ENCODE results near the gene MECP2. TPM values are rescaled to one million over a fixed set of nuclear protein-coding genes. Genes with fewer than 3 reads are reported as not detected.

MECP2 gene
- total RNA-seq, 1 experiment from 2014 or later = 69.9 TPM

DNA sequence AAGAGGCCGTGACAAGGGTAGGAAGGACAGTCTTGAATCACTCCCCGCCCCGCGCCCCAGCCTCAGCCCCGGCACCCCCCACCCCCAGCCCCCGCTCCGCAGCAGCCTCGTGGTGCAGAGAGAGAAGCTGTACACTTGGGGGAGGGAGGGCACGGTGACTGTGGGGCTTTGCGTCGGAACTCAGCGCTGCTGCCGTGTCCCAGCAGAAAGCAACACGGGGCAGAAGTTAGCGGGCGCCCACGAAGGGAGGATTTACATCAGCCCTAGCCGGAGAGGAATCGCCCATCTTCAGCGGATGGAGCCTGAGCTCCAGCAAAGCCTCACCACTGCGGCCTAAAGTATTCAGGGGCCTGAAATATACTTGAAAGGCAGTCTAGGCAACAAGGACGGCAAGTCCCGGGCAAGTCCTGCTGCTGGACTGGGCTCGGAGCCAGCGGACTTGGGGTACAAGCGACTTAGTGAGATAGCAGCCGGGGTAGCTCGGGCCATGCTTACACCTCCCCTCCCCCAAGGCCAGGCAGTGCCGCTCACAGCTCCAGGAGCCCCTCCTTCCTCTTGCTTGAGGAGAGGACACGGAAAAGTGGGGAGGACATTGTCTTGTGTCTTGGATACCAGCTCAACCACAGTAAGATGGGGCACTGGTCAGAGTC, 28.0 kb upstream of the MECP2 start:
- intact Hi-C loops (cut with micrococcal nuclease; ENCODE audit: unreplicated experiment) = no loop called here
- no TSS peak for BruUV-seq (replicated peaks)
- no peaks in the 10 kb centered on the region for H3K27me3 Mint-ChIP-seq (ENCODE audit: unreplicated experiment)
- no peaks in the 10 kb centered on the region for H3K9me3 Mint-ChIP-seq (ENCODE audit: low read depth, unreplicated experiment)
- CTCF ChIA-PET = no interaction called here
- DNase-seq = no peak
- H3K4me1 Mint-ChIP-seq (ENCODE audit: low read depth, unreplicated experiment) = peaks cover 28% of the 10 kb centered on the region
- H3K27ac Mint-ChIP-seq (ENCODE audit: unreplicated experiment) = no peak overlapping the region
- peaks cover 18% of the 10 kb centered on the region for H3K36me3 Mint-ChIP-seq (ENCODE audit: insufficient read depth, unreplicated experiment)
- TF ChIP-seq, protein P1, sequence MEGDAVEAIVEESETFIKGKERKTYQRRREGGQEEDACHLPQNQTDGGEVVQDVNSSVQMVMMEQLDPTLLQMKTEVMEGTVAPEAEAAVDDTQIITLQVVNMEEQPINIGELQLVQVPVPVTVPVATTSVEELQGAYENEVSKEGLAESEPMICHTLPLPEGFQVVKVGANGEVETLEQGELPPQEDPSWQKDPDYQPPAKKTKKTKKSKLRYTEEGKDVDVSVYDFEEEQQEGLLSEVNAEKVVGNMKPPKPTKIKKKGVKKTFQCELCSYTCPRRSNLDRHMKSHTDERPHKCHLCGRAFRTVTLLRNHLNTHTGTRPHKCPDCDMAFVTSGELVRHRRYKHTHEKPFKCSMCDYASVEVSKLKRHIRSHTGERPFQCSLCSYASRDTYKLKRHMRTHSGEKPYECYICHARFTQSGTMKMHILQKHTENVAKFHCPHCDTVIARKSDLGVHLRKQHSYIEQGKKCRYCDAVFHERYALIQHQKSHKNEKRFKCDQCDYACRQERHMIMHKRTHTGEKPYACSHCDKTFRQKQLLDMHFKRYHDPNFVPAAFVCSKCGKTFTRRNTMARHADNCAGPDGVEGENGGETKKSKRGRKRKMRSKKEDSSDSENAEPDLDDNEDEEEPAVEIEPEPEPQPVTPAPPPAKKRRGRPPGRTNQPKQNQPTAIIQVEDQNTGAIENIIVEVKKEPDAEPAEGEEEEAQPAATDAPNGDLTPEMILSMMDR (IDR thresholded peaks at IDR 0.05; ENCODE audit: unreplicated experiment) = no peak
- no peak overlapping the region for H3K4me3 Mint-ChIP-seq (ENCODE audit: low read depth, unreplicated experiment)

DNA sequence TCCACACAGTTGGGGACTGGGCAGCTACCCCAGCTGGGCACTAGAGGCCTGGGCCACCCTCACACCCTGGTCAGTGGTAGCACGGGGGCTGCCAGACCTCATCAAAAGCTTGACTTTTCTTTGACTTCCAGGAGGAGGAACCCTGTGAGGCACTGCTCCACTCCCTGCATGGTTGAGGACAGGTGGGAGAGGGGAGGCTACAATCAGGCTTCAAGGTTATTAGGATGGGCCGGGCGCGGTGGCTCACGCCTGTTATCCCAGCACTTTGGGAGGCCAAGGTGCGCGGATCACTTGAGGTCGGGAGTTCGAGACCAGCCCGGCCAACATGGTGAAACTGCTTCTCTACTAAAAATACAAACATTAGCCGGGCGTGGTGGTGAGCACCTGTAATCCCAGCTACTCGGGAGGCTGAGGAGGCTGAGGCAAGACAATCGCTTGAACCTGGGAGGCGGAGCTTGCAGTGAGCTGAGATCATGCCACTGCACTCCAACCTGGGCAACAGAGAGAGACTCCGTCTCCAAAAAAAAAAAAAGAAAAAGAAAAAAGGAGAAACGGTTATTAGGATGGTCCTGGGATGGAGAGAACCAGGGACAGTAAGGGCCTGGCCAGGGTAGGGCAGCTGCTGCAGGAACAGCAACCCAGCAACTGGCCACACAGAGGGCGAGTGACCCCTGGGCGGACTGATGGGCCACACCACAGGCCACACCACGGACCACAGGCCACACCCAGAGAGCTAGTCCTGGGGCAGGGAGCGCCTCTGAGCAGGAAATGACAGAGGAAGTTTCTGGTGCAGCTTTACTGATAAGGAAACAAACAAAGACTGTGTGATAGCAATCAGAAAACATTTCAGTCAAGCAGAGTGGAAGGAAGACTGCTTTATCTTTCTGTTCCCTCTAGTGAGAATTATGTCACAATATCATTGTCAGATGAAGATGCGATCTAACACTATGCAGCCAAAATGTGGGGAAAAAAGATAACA, 26.0 kb upstream of the MECP2 start:
- H3K4me3 Mint-ChIP-seq (ENCODE audit: low read depth, unreplicated experiment) = no peak overlapping the region
- CTCF ChIA-PET = interaction anchor here (0.7 to 0.9 kb wide), 2 partner anchors 9 to 13 kb away, joined by 3 to 4 read pairs; no protein-coding TSS in a partner anchor
- H3K4me1 Mint-ChIP-seq (ENCODE audit: low read depth, unreplicated experiment) = peaks cover 28% of the 10 kb centered on the region
- H3K36me3 Mint-ChIP-seq (ENCODE audit: insufficient read depth, unreplicated experiment) = peaks cover 18% of the 10 kb centered on the region
- BruUV-seq (replicated peaks) = no TSS peak
- DNase-seq = peak; percentile 70
- H3K27me3 Mint-ChIP-seq (ENCODE audit: unreplicated experiment) = no peaks in the 10 kb centered on the region
- TF ChIP-seq, protein P1 (IDR thresholded peaks at IDR 0.05; ENCODE audit: unreplicated experiment) = no peak
- intact Hi-C loops (cut with micrococcal nuclease; ENCODE audit: unreplicated experiment) = no loop called here
- peak overlapping the region; percentile 67 for H3K27ac Mint-ChIP-seq (ENCODE audit: unreplicated experiment)
- no peaks in the 10 kb centered on the region for H3K9me3 Mint-ChIP-seq (ENCODE audit: low read depth, unreplicated experiment)

DNA sequence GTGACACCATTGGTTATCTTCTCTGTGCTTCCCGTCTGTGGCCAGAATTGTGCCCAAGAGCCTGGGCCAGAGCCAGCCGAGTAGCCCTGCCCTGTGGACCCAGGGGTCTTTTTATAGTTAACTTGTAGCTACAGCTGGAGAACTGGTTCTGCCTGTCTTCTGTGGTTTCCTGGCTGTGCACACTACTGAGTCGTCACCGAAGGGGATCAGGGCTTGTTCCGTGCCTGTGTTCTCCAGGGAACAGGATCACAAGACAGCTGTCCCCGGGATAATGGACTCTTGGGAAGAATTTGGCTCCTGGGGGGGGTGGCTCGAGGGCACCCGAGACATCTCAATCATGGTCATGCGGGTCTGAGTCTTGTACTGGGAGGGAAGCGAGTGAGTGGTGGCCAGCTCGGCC, 24.4 kb upstream of the MECP2 start:
- no peaks in the 10 kb centered on the region for H3K9me3 Mint-ChIP-seq (ENCODE audit: low read depth, unreplicated experiment)
- H3K27me3 Mint-ChIP-seq (ENCODE audit: unreplicated experiment) = no peaks in the 10 kb centered on the region
- TSS peak; percentile 75 for BruUV-seq (replicated peaks)
- intact Hi-C loops (cut with micrococcal nuclease; ENCODE audit: unreplicated experiment) = no loop called here
- H3K36me3 Mint-ChIP-seq (ENCODE audit: insufficient read depth, unreplicated experiment) = peaks cover 18% of the 10 kb centered on the region
- DNase-seq = peak; percentile 79
- TF ChIP-seq, protein P1 (IDR thresholded peaks at IDR 0.05; ENCODE audit: unreplicated experiment) = no peak
- H3K27ac Mint-ChIP-seq (ENCODE audit: unreplicated experiment) = peak overlapping the region; percentile 93
- CTCF ChIA-PET = interaction anchor here (0.6 to 1.1 kb wide), 3 partner anchors 14 to 24 kb away, joined by 3 to 4 read pairs (median 4); partner anchors contain the start of gene MECP2
- H3K4me3 Mint-ChIP-seq (ENCODE audit: low read depth, unreplicated experiment) = peak overlapping the region; percentile 47
- peaks cover 28% of the 10 kb centered on the region for H3K4me1 Mint-ChIP-seq (ENCODE audit: low read depth, unreplicated experiment)

DNA sequence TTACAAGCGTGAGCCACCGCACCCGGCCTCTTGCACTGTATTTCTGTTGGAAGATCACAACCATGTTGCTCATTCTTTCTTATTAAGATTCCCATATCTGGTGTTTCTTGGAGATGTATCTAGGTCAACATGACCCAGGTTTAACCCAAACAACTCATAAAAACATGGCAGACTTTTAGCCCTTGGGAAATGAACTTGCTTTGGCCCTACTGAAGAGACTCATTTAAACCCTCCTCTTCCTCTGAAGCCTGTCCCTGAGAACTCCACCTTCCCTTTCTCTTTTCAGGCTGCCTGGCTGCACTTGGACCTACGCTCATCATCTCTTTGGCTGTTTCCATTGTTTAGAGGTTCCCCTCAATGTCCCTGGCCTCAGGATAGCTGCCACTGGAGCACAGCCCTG, 23.7 kb upstream of the MECP2 start:
- Mint-ChIP-seq H3K36me3 (ENCODE audit: insufficient read depth, unreplicated experiment) (peaks cover 18% of the 10 kb centered on the region), H3K4me3 (ENCODE audit: low read depth, unreplicated experiment) (peak overlapping the region; percentile 47), H3K4me1 (ENCODE audit: low read depth, unreplicated experiment) (peaks cover 28% of the 10 kb centered on the region), H3K9me3 (ENCODE audit: low read depth, unreplicated experiment) (no peaks in the 10 kb centered on the region), H3K27ac (ENCODE audit: unreplicated experiment) (peak overlapping the region; percentile 93), H3K27me3 (ENCODE audit: unreplicated experiment) (no peaks in the 10 kb centered on the region)
- no peak for DNase-seq
- BruUV-seq (replicated peaks) = no TSS peak
- TF ChIP-seq, protein P1 (IDR thresholded peaks at IDR 0.05; ENCODE audit: unreplicated experiment) = no peak
- intact Hi-C loops (cut with micrococcal nuclease; ENCODE audit: unreplicated experiment) = no loop called here
- CTCF ChIA-PET = no interaction called here

Data from Calu3 (cell line).